Hippocampal formation (tissue), 2 donors: ENCODE measurements around the gene LAMC2.

Experiments
- DNase-seq, 2 donors: peaks; one replicate each; lab custom pipeline; 2025; lab: John Stamatoyannopoulos, UW

Gene LAMC2

GRCh38 chr1:183173828-183174227 is 12.2 kb upstream of the LAMC2 start:
- DNase-seq = no peak

GRCh38 chr1:183175631-183176030 is 10.4 kb upstream of the LAMC2 start:
- DNase-seq = no peak

- no peak for DNase-seq
Observed at GRCh38 chr1:183178545-183178944, 7.5 kb upstream of the LAMC2 start.

GRCh38 chr1:183179033-183179432 is 7.0 kb upstream of the LAMC2 start:
- no peak for DNase-seq

- DNase-seq = no peak
Observed at GRCh38 chr1:183180218-183180617, 5.8 kb upstream of the LAMC2 start.

GRCh38 chr1:183180634-183181056 is 5.4 kb upstream of the LAMC2 start:
- DNase-seq = no peak

- DNase-seq = no peak
Observed at GRCh38 chr1:183186841-183187240, 777 bp downstream of the LAMC2 start.

GRCh38 chr1:183188240-183188639 is 2.2 kb downstream of the LAMC2 start:
- DNase-seq = no peak

- DNase-seq = no peak
Observed at GRCh38 chr1:183191833-183192232, 5.8 kb downstream of the LAMC2 start.

GRCh38 chr1:183193963-183194525 is 8.0 kb downstream of the LAMC2 start:
- no peak for DNase-seq

GRCh38 chr1:183194527-183195141 is 8.6 kb downstream of the LAMC2 start:
- no peak for DNase-seq

GRCh38 chr1:183195142-183195574 is 9.1 kb downstream of the LAMC2 start:
- DNase-seq = no peak

- no peak for DNase-seq
Observed at GRCh38 chr1:183197762-183198161, 11.7 kb downstream of the LAMC2 start.

GRCh38 chr1:183198463-183198862 is 12.4 kb downstream of the LAMC2 start:
- no peak for DNase-seq

GRCh38 chr1:183199304-183199703 is 13.2 kb downstream of the LAMC2 start:
- no peak for DNase-seq

- DNase-seq = no peak
Observed at GRCh38 chr1:183200451-183200850, 14.4 kb downstream of the LAMC2 start.

- DNase-seq = no peak
Observed at GRCh38 chr1:183203094-183203493, 17.0 kb downstream of the LAMC2 start.

- DNase-seq = no peak
Observed at GRCh38 chr1:183205196-183205781, 19.2 kb downstream of the LAMC2 start.

GRCh38 chr1:183206538-183207122 is 20.6 kb downstream of the LAMC2 start:
- no peak for DNase-seq

- no peak for DNase-seq
Observed at GRCh38 chr1:183209533-183210158, 23.6 kb downstream of the LAMC2 start.

GRCh38 chr1:183210681-183211080 is 24.6 kb downstream of the LAMC2 start:
- no peak for DNase-seq

GRCh38 chr1:183212870-183213269 is 26.8 kb downstream of the LAMC2 start:
- DNase-seq = no peak
